Type B pancreatic cell (in vitro differentiated cells): ENCODE measurements around the gene TP53BP2. TPM values are rescaled to one million over a fixed set of nuclear protein-coding genes. Genes with fewer than 3 reads are reported as not detected.

Experiments used
- DNase-seq: peaks from one replicate; pipeline ENCODE4 v3.0.0; 2021; ENCODE audit warnings: mixed read lengths; ENCODE audit not compliant: unreplicated experiment; ENCODE audit errors: extremely low spot score
- H3K27ac Mint-ChIP-seq: 2 replicates; pipeline ENCODE4 v1.8.0; 2021; ENCODE audit warnings: mild to moderate bottlenecking, mixed read lengths
- H3K27me3 Mint-ChIP-seq: 2 replicates; pipeline ENCODE4 v1.8.0; 2021; ENCODE audit warnings: mixed read lengths
- H3K36me3 Mint-ChIP-seq: 2 replicates; pipeline ENCODE4 v1.8.0; 2021; ENCODE audit warnings: mixed read lengths
- H3K4me1 Mint-ChIP-seq: one replicate; pipeline ENCODE4 v1.8.0; 2021; ENCODE audit warnings: mixed read lengths; ENCODE audit not compliant: unreplicated experiment
- H3K4me3 Mint-ChIP-seq: 2 replicates; pipeline ENCODE4 v1.8.0; 2021; ENCODE audit warnings: mild to moderate bottlenecking, mixed read lengths
- H3K9me3 Mint-ChIP-seq: 2 replicates; pipeline ENCODE4 v1.8.0; 2021; ENCODE audit warnings: mixed read lengths
- total RNA-seq: library from RNA; stranded (reverse); gene quantifications from 2 replicates; pipeline ENCODE4 v1.2.1, GENCODE V29; 2021; ENCODE audit warnings: low replicate concordance
- TF ChIP-seq, protein P1 (sequence below): fragments of 200-600 bp; sonication (generic); conservative IDR thresholded peaks from 2 replicates; pipeline ENCODE4 v1.5.0; 2021; ENCODE audit warnings: antibody characterized with exemption, mild to moderate bottlenecking

TP53BP2 gene
- total RNA-seq, 1 donor from 2014 or later = 67.2 TPM

DNA sequence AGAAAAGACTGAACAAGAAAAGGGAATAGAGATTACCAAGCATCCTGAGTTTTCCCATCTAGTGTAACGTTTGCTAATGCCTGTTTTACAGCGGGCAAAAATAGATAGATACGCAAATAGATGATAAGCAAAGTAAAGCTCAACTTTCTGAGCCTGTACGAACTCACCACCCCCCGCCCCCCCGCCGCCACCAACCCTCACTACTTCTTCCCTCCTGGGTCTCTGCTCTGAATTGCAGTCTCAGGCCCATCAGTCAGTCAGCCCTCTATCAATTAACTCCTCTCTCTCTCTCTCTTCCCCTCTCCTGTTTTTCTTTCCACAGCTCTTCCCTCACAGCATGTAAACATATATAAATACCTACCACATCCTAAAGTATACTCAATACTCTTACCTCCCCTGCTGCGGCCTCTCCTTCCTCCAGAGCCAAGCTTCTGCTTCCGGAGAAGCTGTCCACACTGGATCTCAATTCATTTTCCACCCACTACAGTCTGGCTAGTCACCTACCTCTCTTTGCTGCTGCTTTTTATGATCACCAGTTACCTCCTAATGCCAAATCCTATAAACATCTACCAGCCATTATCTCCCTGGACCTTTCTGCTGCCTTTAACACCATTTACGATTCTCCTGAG, 68.8 kb downstream of the TP53BP2 start:
- DNase-seq = no peak
- TF ChIP-seq, protein P1, sequence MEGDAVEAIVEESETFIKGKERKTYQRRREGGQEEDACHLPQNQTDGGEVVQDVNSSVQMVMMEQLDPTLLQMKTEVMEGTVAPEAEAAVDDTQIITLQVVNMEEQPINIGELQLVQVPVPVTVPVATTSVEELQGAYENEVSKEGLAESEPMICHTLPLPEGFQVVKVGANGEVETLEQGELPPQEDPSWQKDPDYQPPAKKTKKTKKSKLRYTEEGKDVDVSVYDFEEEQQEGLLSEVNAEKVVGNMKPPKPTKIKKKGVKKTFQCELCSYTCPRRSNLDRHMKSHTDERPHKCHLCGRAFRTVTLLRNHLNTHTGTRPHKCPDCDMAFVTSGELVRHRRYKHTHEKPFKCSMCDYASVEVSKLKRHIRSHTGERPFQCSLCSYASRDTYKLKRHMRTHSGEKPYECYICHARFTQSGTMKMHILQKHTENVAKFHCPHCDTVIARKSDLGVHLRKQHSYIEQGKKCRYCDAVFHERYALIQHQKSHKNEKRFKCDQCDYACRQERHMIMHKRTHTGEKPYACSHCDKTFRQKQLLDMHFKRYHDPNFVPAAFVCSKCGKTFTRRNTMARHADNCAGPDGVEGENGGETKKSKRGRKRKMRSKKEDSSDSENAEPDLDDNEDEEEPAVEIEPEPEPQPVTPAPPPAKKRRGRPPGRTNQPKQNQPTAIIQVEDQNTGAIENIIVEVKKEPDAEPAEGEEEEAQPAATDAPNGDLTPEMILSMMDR = no peak
- Mint-ChIP-seq H3K9me3 (no peaks in the 10 kb centered on the region), H3K36me3 (peaks cover 50% of the 10 kb centered on the region), H3K4me1 (peaks cover 23% of the 10 kb centered on the region), H3K27me3 (no peaks in the 10 kb centered on the region), H3K27ac (peak overlapping the region; percentile 80), H3K4me3 (peak overlapping the region; percentile 37)

DNA sequence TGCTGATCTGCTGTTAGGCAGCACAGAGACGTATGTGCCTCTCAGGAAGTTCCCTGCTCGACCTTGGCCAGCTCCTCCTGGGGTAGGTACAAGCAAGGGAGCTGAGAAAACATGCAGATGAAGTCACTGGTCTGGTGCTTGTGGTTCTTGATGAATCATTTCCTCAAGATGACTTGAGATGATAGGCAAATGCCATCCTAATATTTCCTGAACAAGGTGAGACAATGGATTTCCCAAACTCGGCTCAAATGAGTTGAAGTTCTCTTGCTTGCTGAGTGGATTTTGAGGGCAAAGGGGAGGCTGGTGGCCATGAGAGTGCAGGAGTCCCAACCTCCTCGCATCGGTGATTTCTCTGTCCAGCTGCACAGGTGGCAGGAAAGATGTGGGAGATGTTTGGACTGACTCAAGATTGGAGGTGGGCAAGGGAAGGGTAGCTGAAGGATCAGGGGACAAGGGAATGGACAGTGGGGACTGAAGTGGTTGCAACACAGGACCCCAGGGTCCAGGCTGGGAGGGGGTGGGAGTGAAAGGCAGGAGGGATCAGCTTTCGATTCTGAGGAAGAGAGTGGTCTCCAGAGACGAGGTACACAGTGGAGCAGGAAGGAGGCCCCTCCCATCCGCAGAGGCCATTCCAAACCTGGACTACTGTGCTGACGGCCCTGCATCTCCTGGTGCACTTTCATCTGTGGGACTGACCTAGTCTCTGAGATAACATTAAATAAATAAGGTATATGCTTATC, 69.5 kb downstream of the TP53BP2 start:
- Mint-ChIP-seq H3K27ac (peak overlapping the region; percentile 57), H3K4me3 (no peak overlapping the region), H3K27me3 (no peaks in the 10 kb centered on the region), H3K36me3 (peaks cover 55% of the 10 kb centered on the region), H3K9me3 (no peaks in the 10 kb centered on the region), H3K4me1 (peaks cover 30% of the 10 kb centered on the region)
- TF ChIP-seq, protein P1 = no peak
- no peak for DNase-seq

DNA sequence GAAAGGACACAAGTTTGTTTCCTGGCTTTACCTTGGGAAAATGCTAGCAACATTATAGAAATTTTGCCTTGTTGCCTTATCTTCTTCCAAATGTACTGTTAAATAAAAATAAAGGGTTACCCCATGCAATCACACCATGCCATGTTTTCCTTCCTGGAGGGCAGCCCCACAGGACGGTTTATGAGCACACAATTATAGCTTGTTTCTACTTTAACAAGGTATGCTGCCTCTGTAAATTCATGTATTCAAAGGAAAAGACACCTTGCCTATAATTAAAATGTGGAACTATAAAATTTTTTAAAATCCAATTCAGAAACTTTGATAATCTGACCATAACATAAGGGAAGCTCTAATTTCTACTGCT, 70.1 kb downstream of the TP53BP2 start:
- no peak overlapping the region for H3K4me3 Mint-ChIP-seq
- peaks cover 31% of the 10 kb centered on the region for H3K4me1 Mint-ChIP-seq
- peak overlapping the region; percentile 57 for H3K27ac Mint-ChIP-seq
- H3K9me3 Mint-ChIP-seq = no peaks in the 10 kb centered on the region
- H3K36me3 Mint-ChIP-seq = peaks cover 54% of the 10 kb centered on the region
- H3K27me3 Mint-ChIP-seq = no peaks in the 10 kb centered on the region
- TF ChIP-seq, protein P1 = no peak
- DNase-seq = no peak

DNA sequence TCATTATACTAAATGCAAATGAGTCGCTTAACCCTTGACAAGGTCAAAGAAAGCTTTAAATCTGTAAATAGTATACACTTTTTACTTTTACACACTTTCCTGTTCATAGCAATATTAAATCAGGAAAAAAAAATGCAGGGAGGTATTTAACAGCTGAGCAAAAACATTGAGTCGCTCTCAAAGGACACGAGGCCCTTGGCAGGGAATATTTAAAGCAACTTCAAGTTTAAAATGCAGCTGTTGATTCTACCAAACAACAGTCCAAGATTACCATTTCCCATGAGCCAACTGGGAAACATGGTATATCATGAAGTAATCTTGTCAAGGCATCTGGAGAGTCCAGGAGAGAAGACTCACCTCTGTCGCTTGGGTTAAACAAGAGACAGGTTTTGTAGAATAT, 70.7 kb downstream of the TP53BP2 start:
- Mint-ChIP-seq H3K27ac (no peak overlapping the region), H3K36me3 (peaks cover 51% of the 10 kb centered on the region), H3K27me3 (no peaks in the 10 kb centered on the region), H3K4me3 (no peak overlapping the region), H3K9me3 (no peaks in the 10 kb centered on the region), H3K4me1 (peaks cover 31% of the 10 kb centered on the region)
- TF ChIP-seq, protein P1 = no peak
- no peak for DNase-seq

DNA sequence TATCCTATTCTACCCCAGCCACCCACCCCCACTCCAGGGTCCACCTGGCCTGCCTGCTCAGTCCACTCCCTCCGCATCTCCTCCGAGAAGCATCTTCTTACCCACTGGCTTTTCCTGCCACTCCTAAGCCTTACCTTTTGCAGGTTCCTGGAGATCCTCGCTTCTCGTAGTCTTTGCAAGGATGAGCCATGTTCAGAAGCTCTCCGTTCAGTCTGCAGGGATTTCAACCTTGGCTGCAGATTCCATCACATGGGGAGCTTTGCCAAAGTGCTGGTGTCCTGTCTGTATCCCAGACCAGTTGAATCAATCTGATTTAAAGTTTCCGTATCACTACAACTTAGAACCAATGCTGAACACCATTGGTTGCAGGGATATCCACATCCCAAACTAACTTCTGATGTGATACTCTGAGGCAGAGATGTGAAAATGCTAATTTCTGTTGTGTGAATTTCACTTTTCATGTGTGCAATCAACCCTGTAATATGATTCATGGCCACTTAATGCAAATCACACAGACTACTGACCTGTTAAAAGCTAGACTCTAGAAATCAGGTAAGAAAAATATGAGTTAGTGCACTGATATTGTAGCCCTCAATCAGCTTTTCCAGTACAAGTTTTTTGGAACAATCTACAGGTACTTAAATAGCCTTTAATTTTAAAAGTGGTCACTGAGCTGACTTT, 71.5 kb downstream of the TP53BP2 start:
- DNase-seq = no peak
- TF ChIP-seq, protein P1 = no peak
- peaks cover 52% of the 10 kb centered on the region for H3K36me3 Mint-ChIP-seq
- no peaks in the 10 kb centered on the region for H3K27me3 Mint-ChIP-seq
- peak overlapping the region; percentile 43 for H3K4me3 Mint-ChIP-seq
- no peaks in the 10 kb centered on the region for H3K9me3 Mint-ChIP-seq
- H3K4me1 Mint-ChIP-seq = peaks cover 31% of the 10 kb centered on the region
- H3K27ac Mint-ChIP-seq = no peak overlapping the region
